ENCODE data around the gene BEST2. TPM values are rescaled to one million over a fixed set of nuclear protein-coding genes. Genes with fewer than 3 reads are reported as not detected.

The BEST2 gene
- polyA plus RNA-seq, 1 donor from 2014 or later: not detected

- Histone ChIP-seq H3K79me2 (replicated peaks; ENCODE audit: insufficient read depth, low read length) (no peaks in the 10 kb centered on the region), H2AFZ (ENCODE audit: low read depth, low read length) (no peak overlapping the region), H4K20me1 (ENCODE audit: insufficient read depth) (no peaks in the 10 kb centered on the region), H3K27me3 (ENCODE audit: insufficient read depth, low read depth, low read length) (no peaks in the 10 kb centered on the region), H3K9me2 (ENCODE audit: insufficient read depth, low read length) (no peaks in the 10 kb centered on the region), H3K36me3 (ENCODE audit: insufficient read depth, low read length) (no peaks in the 10 kb centered on the region), H3K4me2 (ENCODE audit: low read length) (no peak overlapping the region), H3K9me3 (ENCODE audit: low read length) (no peaks in the 10 kb centered on the region), H3F3A (ENCODE audit: insufficient read depth, low read length, poor library complexity, severe bottlenecking) (no peaks in the 10 kb centered on the region), H3K9ac (ENCODE audit: low read length) (no peak overlapping the region), H3K4me3 (ENCODE audit: low read length) (no peak overlapping the region), H3K27ac (ENCODE audit: low read length) (no peak overlapping the region)
- TF ChIP-seq SMC3 (conservative IDR thresholded peaks at IDR 0.05; ENCODE audit: poor library complexity) (no peak), EZH2 (IDR thresholded peaks at IDR 0.05; ENCODE audit: borderline replicate concordance, insufficient read depth, low read length, poor library complexity, severe bottlenecking) (no peak), CTCF (IDR thresholded peaks at IDR 0.05; ENCODE audit: poor library complexity, severe bottlenecking) (no peak), RAD21 (conservative IDR thresholded peaks at IDR 0.05) (no peak), MXI1 (conservative IDR thresholded peaks at IDR 0.05; ENCODE audit: poor library complexity, severe bottlenecking) (no peak), REST (IDR thresholded peaks at IDR 0.05; ENCODE audit: borderline replicate concordance) (no peak), EP300 (conservative IDR thresholded peaks at IDR 0.05; ENCODE audit: poor library complexity, severe bottlenecking) (no peak), POLR2AphosphoS5 (IDR thresholded peaks at IDR 0.05) (no peak), TAF1 (IDR thresholded peaks at IDR 0.05; ENCODE audit: low read depth) (no peak)
Observed at GRCh38 chr19:12705169-12705568, 46.4 kb upstream of the BEST2 start.

- H4K20me1 ChIP-seq (ENCODE audit: insufficient read depth): no peaks in the 10 kb centered on the region
- TF ChIP-seq TAF1 (IDR thresholded peaks at IDR 0.05; ENCODE audit: low read depth): no peak
- no peaks in the 10 kb centered on the region for H3K9me3 ChIP-seq (ENCODE audit: low read length)
- H3K27me3 ChIP-seq (ENCODE audit: insufficient read depth, low read depth, low read length): no peaks in the 10 kb centered on the region
- no peaks in the 10 kb centered on the region for H3K9me2 ChIP-seq (ENCODE audit: insufficient read depth, low read length)
- no peaks in the 10 kb centered on the region for H3F3A ChIP-seq (ENCODE audit: insufficient read depth, low read length, poor library complexity, severe bottlenecking)
- no peak overlapping the region for H3K4me3 ChIP-seq (ENCODE audit: low read length)
- no peaks in the 10 kb centered on the region for H3K36me3 ChIP-seq (ENCODE audit: insufficient read depth, low read length)
- no peak overlapping the region for H3K27ac ChIP-seq (ENCODE audit: low read length)
- no peak overlapping the region for H2AFZ ChIP-seq (ENCODE audit: low read depth, low read length)
- H3K9ac ChIP-seq (ENCODE audit: low read length): no peak overlapping the region
- H3K79me2 ChIP-seq (replicated peaks; ENCODE audit: insufficient read depth, low read length): no peaks in the 10 kb centered on the region
- H3K4me2 ChIP-seq (ENCODE audit: low read length): no peak overlapping the region
Observed at GRCh38 chr19:12705654-12706331, 45.8 kb upstream of the BEST2 start.

All from neural cell (in vitro differentiated cells).